OCI-LY1 (cell line): ENCODE results near the gene TMPO.

ENCODE experiments used
- EZH2 ChIP-seq: fragments of 200-600 bp; sonication (generic), shearing (Covaris generic); IDR thresholded peaks from 2 replicates; pipeline ENCODE4 v1.8.0; 2017; ENCODE audit warnings: borderline replicate concordance, mixed run types, mild to moderate bottlenecking, antibody characterized with exemption, low read length, moderate library complexity, mixed read lengths
- TF ChIP-seq, protein P1 (sequence below): fragments of 200-600 bp; sonication (generic), shearing (Covaris generic); IDR thresholded peaks from 2 replicates; pipeline ENCODE4 v1.5.1; 2017; ENCODE audit warnings: mild to moderate bottlenecking, antibody characterized with exemption, low read length, moderate library complexity, mixed read lengths

DNA sequence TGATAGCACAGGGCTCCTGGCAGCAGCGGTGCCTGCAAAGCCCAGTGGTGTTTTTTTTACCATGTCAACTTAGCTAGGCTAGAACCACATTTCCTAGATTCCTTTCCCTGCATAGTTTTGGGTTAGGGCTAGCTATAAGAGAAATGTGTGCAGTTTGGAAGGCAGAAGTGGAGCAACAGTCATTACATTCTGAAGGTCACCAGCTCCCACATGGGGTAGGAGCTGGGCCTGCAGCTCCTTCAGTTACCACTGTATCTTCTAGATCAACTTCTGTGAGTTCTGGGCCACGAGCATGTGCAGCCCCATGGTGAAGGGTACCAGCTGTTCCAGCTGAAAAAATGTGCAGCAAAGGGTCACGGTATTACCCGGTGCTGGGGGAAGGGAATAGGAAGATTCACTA, 75.8 kb downstream of the TMPO start:
- TF ChIP-seq EZH2 = no peak
- TF ChIP-seq, protein P1, sequence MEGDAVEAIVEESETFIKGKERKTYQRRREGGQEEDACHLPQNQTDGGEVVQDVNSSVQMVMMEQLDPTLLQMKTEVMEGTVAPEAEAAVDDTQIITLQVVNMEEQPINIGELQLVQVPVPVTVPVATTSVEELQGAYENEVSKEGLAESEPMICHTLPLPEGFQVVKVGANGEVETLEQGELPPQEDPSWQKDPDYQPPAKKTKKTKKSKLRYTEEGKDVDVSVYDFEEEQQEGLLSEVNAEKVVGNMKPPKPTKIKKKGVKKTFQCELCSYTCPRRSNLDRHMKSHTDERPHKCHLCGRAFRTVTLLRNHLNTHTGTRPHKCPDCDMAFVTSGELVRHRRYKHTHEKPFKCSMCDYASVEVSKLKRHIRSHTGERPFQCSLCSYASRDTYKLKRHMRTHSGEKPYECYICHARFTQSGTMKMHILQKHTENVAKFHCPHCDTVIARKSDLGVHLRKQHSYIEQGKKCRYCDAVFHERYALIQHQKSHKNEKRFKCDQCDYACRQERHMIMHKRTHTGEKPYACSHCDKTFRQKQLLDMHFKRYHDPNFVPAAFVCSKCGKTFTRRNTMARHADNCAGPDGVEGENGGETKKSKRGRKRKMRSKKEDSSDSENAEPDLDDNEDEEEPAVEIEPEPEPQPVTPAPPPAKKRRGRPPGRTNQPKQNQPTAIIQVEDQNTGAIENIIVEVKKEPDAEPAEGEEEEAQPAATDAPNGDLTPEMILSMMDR = no peak
